ENCODE measurements around the gene WBP4.
"Not testable (repeated sequence)": the region's sequence is repeated elsewhere in the genome, so short reads cannot be mapped to it uniquely, and the experiment has no call there.

WBP4 gene

GRCh38 chr13:41079725-41080124, 18.4 kb downstream of the WBP4 start:
- DNase-seq = no peak
- Histone ChIP-seq H3K36me3 (no peaks in the 10 kb centered on the region), H3K9me3 (ENCODE audit: severe bottlenecking) (no peaks in the 10 kb centered on the region), H3K27me3 (ENCODE audit: insufficient read depth, low read depth, severe bottlenecking) (no peaks in the 10 kb centered on the region), H3K27ac (no peak overlapping the region), H3K4me3 (ENCODE audit: low read depth, low read length) (no peak overlapping the region)
- TF ChIP-seq CTCF (IDR thresholded peaks at IDR 0.05; ENCODE audit: low read depth, low read length) = no peak

DNA sequence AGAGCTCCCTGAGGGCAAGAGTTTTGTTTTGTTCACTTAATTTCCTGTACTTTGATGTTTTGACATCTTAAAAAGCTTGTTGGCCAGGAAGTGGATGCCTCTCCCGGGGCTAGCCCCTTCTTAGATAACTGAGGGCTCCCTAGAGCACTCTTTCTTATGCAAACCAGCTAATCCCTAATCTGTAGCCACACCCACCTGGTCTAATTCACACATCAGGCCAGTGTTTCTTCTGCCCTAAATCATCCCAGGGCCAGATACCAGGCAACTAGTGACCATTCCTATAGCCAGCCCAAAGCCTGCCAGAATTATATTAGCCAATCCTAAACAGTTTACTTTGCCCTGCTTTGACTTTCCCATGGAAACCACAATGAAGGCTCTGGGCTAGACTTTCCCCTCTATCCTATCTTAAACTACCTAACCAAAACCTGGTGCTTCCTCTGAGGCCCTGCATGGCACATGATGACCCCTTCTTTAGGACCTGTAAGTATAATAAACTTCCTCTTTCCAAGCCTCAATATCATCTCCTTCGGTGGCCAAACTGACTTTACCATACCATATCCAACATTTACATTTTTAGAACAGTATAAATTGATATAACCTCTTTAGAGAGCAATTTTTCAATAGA, 24.8 kb downstream of the WBP4 start:
- Histone ChIP-seq H3K4me3 (ENCODE audit: low read depth, low read length) (no peak overlapping the region), H3K9me3 (ENCODE audit: severe bottlenecking) (no peaks in the 10 kb centered on the region), H3K36me3 (no peaks in the 10 kb centered on the region), H3K27me3 (ENCODE audit: insufficient read depth, low read depth, severe bottlenecking) (no peaks in the 10 kb centered on the region), H3K27ac (no peak overlapping the region)
- TF ChIP-seq CTCF (IDR thresholded peaks at IDR 0.05; ENCODE audit: low read depth, low read length) = no peak
- no peak for DNase-seq

DNA sequence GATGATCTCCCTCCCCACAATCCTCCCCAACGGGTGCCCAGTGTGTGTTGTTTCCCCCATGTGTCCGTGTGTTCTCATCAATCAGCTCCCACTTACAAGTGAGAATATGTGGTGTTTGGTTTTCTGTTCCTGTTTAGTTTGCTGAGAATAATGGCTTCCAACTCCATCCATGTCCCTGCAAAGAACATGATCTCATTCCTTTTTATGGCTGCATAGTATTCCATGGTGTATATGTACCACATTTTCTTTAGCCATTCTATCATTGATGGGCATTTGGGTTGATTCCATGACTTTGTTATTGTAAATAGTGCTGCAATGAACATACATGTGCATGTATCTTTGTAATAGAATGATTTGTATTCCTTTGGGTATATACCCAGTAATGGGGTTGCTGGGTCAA, 34.4 kb downstream of the WBP4 start:
- not testable (repeated sequence) for DNase-seq; H3K4me3 ChIP-seq (ENCODE audit: low read depth, low read length); H3K36me3 ChIP-seq; H3K27ac ChIP-seq; H3K27me3 ChIP-seq (ENCODE audit: insufficient read depth, low read depth, severe bottlenecking); H3K9me3 ChIP-seq (ENCODE audit: severe bottlenecking)

DNA sequence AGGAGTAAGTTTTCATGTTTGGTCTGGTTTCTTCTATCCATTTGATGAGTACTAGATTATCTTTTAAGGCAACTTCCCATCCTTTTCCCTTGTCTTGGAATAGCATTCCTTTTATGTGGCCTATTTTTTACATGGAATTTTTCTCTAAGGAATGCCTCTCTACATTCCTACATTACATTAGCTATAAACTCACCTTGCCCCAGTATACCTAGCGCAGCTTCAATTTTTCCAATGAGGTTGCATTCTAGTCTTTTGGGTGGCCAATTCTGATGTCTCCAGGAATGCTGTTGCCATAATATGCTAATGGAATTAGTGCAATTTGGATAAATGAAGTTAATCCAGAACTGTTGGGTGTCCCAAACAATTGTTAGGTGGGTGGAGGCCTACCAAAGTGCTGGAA, 37.5 kb downstream of the WBP4 start:
- no peak for DNase-seq
- H3K4me3 ChIP-seq (ENCODE audit: low read depth, low read length) = no peak overlapping the region
- H3K9me3 ChIP-seq (ENCODE audit: severe bottlenecking) = no peaks in the 10 kb centered on the region
- no peak overlapping the region for H3K27ac ChIP-seq
- no peaks in the 10 kb centered on the region for H3K36me3 ChIP-seq
- no peak for TF ChIP-seq CTCF (IDR thresholded peaks at IDR 0.05; ENCODE audit: low read depth, low read length)
- H3K27me3 ChIP-seq (ENCODE audit: insufficient read depth, low read depth, severe bottlenecking) = no peaks in the 10 kb centered on the region

DNA sequence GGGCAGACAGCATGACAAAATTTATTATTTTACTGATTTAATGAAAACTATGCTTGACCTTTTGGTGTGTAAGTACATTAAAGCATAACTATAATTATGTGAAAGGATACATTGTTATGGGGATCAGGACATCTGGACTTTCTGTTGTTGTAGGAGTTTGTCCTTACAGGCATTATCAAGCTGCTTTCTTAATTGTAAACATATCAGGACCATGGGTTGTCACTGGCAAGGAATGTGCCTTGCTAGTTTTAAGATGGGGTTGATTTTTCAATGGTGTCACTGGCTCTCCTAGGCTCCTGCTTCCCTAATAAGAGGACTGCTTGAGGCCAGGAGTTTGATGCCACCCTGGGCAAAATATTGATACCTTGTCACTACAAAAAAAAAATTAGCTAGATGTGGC, 38.7 kb downstream of the WBP4 start:
- no peak for TF ChIP-seq CTCF (IDR thresholded peaks at IDR 0.05; ENCODE audit: low read depth, low read length)
- H3K4me3 ChIP-seq (ENCODE audit: low read depth, low read length) = no peak overlapping the region
- H3K27ac ChIP-seq = no peak overlapping the region
- no peaks in the 10 kb centered on the region for H3K9me3 ChIP-seq (ENCODE audit: severe bottlenecking)
- no peaks in the 10 kb centered on the region for H3K27me3 ChIP-seq (ENCODE audit: insufficient read depth, low read depth, severe bottlenecking)
- DNase-seq = no peak
- H3K36me3 ChIP-seq = no peaks in the 10 kb centered on the region

- DNase-seq = no peak
- H3K27ac ChIP-seq = no peak overlapping the region
- no peaks in the 10 kb centered on the region for H3K27me3 ChIP-seq (ENCODE audit: insufficient read depth, low read depth, severe bottlenecking)
- TF ChIP-seq CTCF (IDR thresholded peaks at IDR 0.05; ENCODE audit: low read depth, low read length) = no peak
- H3K9me3 ChIP-seq (ENCODE audit: severe bottlenecking) = no peaks in the 10 kb centered on the region
- H3K4me3 ChIP-seq (ENCODE audit: low read depth, low read length) = no peak overlapping the region
- H3K36me3 ChIP-seq = no peaks in the 10 kb centered on the region
These were observed 45.8 kb downstream of the WBP4 start for GRCh38 chr13:41107104-41107571.
